IMR-90 (cell line): ENCODE measurements around the gene GAS6. TPM values are rescaled to one million over a fixed set of nuclear protein-coding genes. Genes with fewer than 3 reads are reported as not detected.

Source experiments
- CEBPB ChIP-seq: IDR thresholded peaks from 2 replicates; pipeline ENCODE4 v1.6.1; 2012; ENCODE audit warnings: low read depth, low read length, improper control_type of control experiment
- CTCF ChIP-seq: conservative IDR thresholded peaks from 2 replicates; pipeline ENCODE4 v1.5.1; 2012; ENCODE audit warnings: mild to moderate bottlenecking, low read depth, low read length, improper control_type of control experiment
- FOS ChIP-seq: fragments of 150-350 bp; IDR thresholded peaks from 2 replicates; pipeline ENCODE4 v1.6.1; 2016; ENCODE audit warnings: low read depth, low read length
- MAZ ChIP-seq: IDR thresholded peaks from 2 replicates; pipeline ENCODE4 v1.6.1; 2012; ENCODE audit warnings: low read depth, mild to moderate bottlenecking, low read length, improper control_type of control experiment, moderate library complexity, borderline replicate concordance
- POLR2A ChIP-seq: IDR thresholded peaks from 2 replicates; pipeline ENCODE4 v1.6.1; 2012; ENCODE audit warnings: mild to moderate bottlenecking, low read depth, low read length
- RCOR1 ChIP-seq: IDR thresholded peaks from 2 replicates; pipeline ENCODE4 v1.6.1; 2012; ENCODE audit warnings: mild to moderate bottlenecking, low read length, improper control_type of control experiment; ENCODE audit not compliant: insufficient replicate concordance
- polyA plus RNA-seq, 3 experiments: library from polyadenylated mRNA; depleted of rRNA; stranded (reverse); fragments of >200 nt; gene quantifications; 2 replicates each; pipeline ENCODE4 v1.2.3, GENCODE V29; 2012; ENCODE audit warnings: low replicate concordance in 1 of 3
- total RNA-seq: library from RNA; depleted of rRNA; stranded (reverse); fragments of >200 nt; gene quantifications from 2 replicates; pipeline ENCODE4 v1.2.3, GENCODE V29; 2012

The GAS6 gene
- total and polyA plus RNA-seq, 2 of the 4 experiments (the other 2 are of a cell fraction) = 220 to 823 TPM

GRCh38 chr13:113879017-113879416, 15.1 kb upstream of the GAS6 start (continued):
- no peak for TF ChIP-seq CTCF
- no peak for TF ChIP-seq CEBPB
- TF ChIP-seq RCOR1 = no peak
- TF ChIP-seq FOS = no peak
- TF ChIP-seq MAZ = no peak
- TF ChIP-seq POLR2A = no peak
